ENCODE data around the gene GATA2. TPM values are rescaled to one million over a fixed set of nuclear protein-coding genes. Genes with fewer than 3 reads are reported as not detected.

The GATA2 gene
- total RNA-seq, 4 donors from 2014 or later: 2.4 to 10.3 (median 5.4) TPM

DNA sequence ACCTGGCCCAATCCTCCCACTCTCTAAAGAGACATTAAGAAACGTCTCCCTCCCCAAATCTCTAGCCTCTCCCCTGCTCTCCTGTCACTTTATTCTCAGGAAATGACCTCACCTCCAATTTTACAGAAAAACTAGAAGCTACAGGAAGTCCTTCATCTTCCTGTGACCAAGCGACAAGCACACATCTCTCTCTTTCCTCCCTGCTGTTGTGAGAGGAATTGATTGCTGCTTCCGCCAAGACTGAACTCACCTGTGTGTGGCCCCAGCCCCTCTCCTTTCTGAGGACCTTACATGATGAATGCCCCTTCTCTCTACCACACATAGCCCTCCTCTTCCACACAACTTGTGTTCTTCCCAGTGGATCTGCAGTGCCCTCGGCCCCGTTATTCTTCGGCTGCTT is 44.5 kb downstream of the GATA2 start:
- no peak overlapping the region for H3K4me3 ChIP-seq
- no peaks in the 10 kb centered on the region for H3K4me1 ChIP-seq
- no peak for TF ChIP-seq EP300 (IDR thresholded peaks at IDR 0.05)
- TF ChIP-seq POLR2A (IDR thresholded peaks at IDR 0.05): no peak
- H3K27ac ChIP-seq: no peak overlapping the region
- WGBS: 66% methylated on average over 6 of the region's 6 CpGs
- peaks cover 15% of the 10 kb centered on the region for H3K27me3 ChIP-seq
- no peaks in the 10 kb centered on the region for H3K9me3 ChIP-seq
- no peaks in the 10 kb centered on the region for H3K36me3 ChIP-seq
- no peak for DNase-seq (ENCODE audit: low spot score in 2 of 2)

DNA sequence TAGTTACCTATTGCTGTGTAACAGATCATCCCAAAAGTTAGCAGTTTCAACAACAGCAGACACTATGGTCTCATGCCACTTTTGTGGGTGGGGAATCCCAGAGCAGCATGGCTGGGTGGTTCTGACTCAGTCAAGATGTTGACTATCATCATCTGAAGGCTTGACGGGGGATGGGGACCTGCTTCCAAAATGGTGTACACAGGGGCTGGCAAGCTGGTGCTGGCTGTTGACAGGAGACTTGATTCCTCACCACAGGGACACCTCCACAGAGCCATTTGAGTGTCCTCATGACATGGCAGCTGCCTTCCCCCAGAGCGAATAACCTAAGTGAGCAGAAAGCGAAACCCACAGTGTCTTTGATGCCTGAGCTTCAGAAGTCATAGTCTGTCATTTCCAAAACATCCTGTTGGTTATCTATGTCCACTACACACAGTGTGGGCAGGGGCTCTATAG is 45.4 kb downstream of the GATA2 start:
- peaks cover 8% of the 10 kb centered on the region for H3K27me3 ChIP-seq
- no peaks in the 10 kb centered on the region for H3K36me3 ChIP-seq
- H3K4me3 ChIP-seq: no peak overlapping the region
- no peaks in the 10 kb centered on the region for H3K4me1 ChIP-seq
- DNase-seq (ENCODE audit: low spot score in 2 of 2): no peak
- H3K27ac ChIP-seq: no peak overlapping the region
- 81% methylated on average over 3 of the region's 3 CpGs for WGBS
- TF ChIP-seq, protein P1, sequence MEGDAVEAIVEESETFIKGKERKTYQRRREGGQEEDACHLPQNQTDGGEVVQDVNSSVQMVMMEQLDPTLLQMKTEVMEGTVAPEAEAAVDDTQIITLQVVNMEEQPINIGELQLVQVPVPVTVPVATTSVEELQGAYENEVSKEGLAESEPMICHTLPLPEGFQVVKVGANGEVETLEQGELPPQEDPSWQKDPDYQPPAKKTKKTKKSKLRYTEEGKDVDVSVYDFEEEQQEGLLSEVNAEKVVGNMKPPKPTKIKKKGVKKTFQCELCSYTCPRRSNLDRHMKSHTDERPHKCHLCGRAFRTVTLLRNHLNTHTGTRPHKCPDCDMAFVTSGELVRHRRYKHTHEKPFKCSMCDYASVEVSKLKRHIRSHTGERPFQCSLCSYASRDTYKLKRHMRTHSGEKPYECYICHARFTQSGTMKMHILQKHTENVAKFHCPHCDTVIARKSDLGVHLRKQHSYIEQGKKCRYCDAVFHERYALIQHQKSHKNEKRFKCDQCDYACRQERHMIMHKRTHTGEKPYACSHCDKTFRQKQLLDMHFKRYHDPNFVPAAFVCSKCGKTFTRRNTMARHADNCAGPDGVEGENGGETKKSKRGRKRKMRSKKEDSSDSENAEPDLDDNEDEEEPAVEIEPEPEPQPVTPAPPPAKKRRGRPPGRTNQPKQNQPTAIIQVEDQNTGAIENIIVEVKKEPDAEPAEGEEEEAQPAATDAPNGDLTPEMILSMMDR (IDR thresholded peaks at IDR 0.05): no peak
- TF ChIP-seq POLR2A (IDR thresholded peaks at IDR 0.05): no peak
- TF ChIP-seq POLR2AphosphoS5 (IDR thresholded peaks at IDR 0.05): no peak
- TF ChIP-seq EP300 (IDR thresholded peaks at IDR 0.05): no peak
- H3K9me3 ChIP-seq: no peaks in the 10 kb centered on the region

DNA sequence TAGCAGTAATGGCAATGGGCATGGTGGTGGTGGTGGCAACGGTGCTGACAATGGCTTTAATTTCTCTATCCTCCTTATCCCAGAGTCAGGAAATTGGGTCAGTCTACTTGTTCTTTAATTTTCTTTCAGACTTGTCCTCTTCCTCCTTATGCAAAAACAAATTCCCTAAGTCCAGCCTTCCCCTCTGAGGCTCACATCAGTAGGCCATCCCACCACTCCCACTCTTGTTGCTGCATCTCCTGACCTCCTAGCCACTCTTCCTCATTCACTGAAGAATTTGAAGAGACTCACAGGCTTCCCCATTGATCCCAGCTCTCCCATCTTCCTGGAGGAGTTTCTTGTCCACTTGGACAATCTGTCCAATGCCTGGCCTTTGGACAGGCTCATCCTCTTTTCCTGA is 46.2 kb downstream of the GATA2 start:
- no peaks in the 10 kb centered on the region for H3K4me1 ChIP-seq
- no peak for TF ChIP-seq POLR2AphosphoS5 (IDR thresholded peaks at IDR 0.05)
- H3K9me3 ChIP-seq: no peaks in the 10 kb centered on the region
- peaks cover 8% of the 10 kb centered on the region for H3K27me3 ChIP-seq
- 90% methylated on average over 1 of the region's 1 CpG for WGBS
- H3K36me3 ChIP-seq: no peaks in the 10 kb centered on the region
- no peak for DNase-seq (ENCODE audit: low spot score in 2 of 2)
- H3K4me3 ChIP-seq: no peak overlapping the region
- no peak overlapping the region for H3K27ac ChIP-seq

DNA sequence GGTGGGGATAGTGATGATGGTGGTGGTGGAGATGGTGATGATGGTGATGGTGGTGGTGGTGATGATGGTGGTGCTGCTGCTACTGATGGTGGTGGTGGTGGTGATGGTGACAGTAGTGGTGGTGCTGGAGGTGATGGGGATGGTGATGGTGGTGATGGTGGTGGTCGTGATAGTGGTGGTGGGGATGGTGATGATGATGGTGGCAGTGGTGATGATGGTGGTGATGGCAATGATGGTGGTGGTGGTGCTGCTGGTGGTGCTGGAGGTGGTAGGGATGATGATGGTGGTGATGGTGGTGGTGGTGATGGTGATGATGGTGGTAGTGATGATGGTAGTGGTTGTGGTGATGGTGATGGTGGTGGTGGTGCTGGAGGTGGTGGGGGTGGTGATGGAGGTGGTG is 47.6 kb downstream of the GATA2 start:
- no peaks in the 10 kb centered on the region for H3K36me3 ChIP-seq
- peaks cover 8% of the 10 kb centered on the region for H3K27me3 ChIP-seq
- no peaks in the 10 kb centered on the region for H3K4me1 ChIP-seq
- H3K9me3 ChIP-seq: no peaks in the 10 kb centered on the region
- no peak overlapping the region for H3K4me3 ChIP-seq
- TF ChIP-seq EP300 (IDR thresholded peaks at IDR 0.05): no peak
- no peak for TF ChIP-seq POLR2A (IDR thresholded peaks at IDR 0.05)
- TF ChIP-seq, protein P1 (IDR thresholded peaks at IDR 0.05): no peak
- no peak for TF ChIP-seq POLR2AphosphoS5 (IDR thresholded peaks at IDR 0.05)
- H3K27ac ChIP-seq: no peak overlapping the region
- no peak for DNase-seq (ENCODE audit: low spot score in 2 of 2)
- WGBS: 93% methylated on average over 1 of the region's 1 CpG

DNA sequence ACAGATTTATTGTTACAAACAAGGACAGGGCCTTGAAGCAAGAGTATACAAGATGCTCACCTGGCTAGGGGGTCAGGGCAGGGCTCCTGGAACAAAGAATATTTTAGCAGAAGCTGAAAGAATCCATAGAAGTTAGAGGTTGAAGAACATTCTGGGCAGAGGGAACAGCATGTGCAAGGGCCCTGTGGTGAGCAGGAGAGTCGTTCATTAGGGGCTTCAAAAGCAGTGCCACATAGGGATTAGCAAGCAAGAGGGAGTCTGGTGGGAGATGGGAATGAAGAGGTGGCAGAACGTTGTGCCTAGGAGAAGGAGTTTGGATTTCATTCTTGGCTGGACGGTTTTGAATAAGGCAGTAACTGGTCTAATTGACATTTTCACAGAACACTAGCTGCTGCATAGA is 49.2 kb downstream of the GATA2 start:
- no peak overlapping the region for H3K27ac ChIP-seq
- no peak overlapping the region for H3K4me3 ChIP-seq
- 68% methylated on average over 3 of the region's 3 CpGs for WGBS
- no peak for DNase-seq (ENCODE audit: low spot score in 2 of 2)
- TF ChIP-seq POLR2AphosphoS5 (IDR thresholded peaks at IDR 0.05) (no peak), EP300 (IDR thresholded peaks at IDR 0.05) (no peak), POLR2A (IDR thresholded peaks at IDR 0.05) (no peak)
- TF ChIP-seq, protein P1 (IDR thresholded peaks at IDR 0.05): no peak
- no peaks in the 10 kb centered on the region for H3K9me3 ChIP-seq
- no peaks in the 10 kb centered on the region for H3K4me1 ChIP-seq
- peaks cover 10% of the 10 kb centered on the region for H3K27me3 ChIP-seq
- H3K36me3 ChIP-seq: no peaks in the 10 kb centered on the region

DNA sequence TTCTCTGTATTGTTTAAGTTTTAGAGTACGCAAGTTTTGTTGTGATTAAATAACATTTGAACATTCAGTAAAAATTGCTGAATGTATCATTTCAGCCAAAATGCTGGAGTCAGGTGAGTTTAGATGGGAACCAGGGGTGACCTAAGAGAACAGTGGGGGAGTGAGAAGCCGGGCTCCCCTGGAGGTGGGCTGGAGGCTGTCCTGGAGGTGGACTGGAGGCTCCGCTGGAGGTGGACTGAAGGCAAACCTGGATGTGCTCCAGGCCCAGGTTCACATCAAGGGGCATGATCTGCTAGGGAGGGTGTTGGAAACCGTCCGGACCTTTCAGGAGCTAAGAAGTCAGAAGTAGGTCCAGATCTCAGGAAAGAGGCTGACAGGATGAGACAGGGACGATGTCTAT is 50.1 kb downstream of the GATA2 start:
- H3K27me3 ChIP-seq: peaks cover 11% of the 10 kb centered on the region
- TF ChIP-seq, protein P1 (IDR thresholded peaks at IDR 0.05): no peak
- TF ChIP-seq POLR2A (IDR thresholded peaks at IDR 0.05): no peak
- TF ChIP-seq EP300 (IDR thresholded peaks at IDR 0.05): no peak
- no peak for TF ChIP-seq POLR2AphosphoS5 (IDR thresholded peaks at IDR 0.05)
- no peak for DNase-seq (ENCODE audit: low spot score in 2 of 2)
- no peaks in the 10 kb centered on the region for H3K9me3 ChIP-seq
- H3K36me3 ChIP-seq: no peaks in the 10 kb centered on the region
- no peaks in the 10 kb centered on the region for H3K4me1 ChIP-seq
- no peak overlapping the region for H3K4me3 ChIP-seq
- 84% methylated on average over 6 of the region's 6 CpGs for WGBS
- no peak overlapping the region for H3K27ac ChIP-seq

Measured in suprapubic skin (tissue), 4 donors.